ENCODE results near the gene ZCWPW1. TPM values are rescaled to one million over a fixed set of nuclear protein-coding genes. Genes with fewer than 3 reads are reported as not detected.

ZCWPW1 gene
- total RNA-seq, 1 experiment from 2014 or later = 3.4 TPM

GRCh38 chr7:100351657-100352058 lies 76.8 kb downstream of the ZCWPW1 start:
- DNase-seq = no peak
- Mint-ChIP-seq H3K27me3 (ENCODE audit: insufficient read depth, unreplicated experiment) (no peaks in the 10 kb centered on the region), H3K36me3 (ENCODE audit: insufficient read depth, unreplicated experiment) (peaks cover 91% of the 10 kb centered on the region), H3K9me3 (ENCODE audit: unreplicated experiment) (no peaks in the 10 kb centered on the region), H3K4me3 (ENCODE audit: unreplicated experiment) (no peak overlapping the region), H3K27ac (ENCODE audit: unreplicated experiment) (peak overlapping the region; percentile 71), H3K4me1 (ENCODE audit: low read depth, unreplicated experiment) (no peaks in the 10 kb centered on the region)
- intact Hi-C loops (cut with micrococcal nuclease; ENCODE audit: unreplicated experiment) = no loop called here
- BruUV-seq (replicated peaks) = no TSS peak
- ChIA-PET CTCF (no interaction called here), POLR2A (no interaction called here)
- peaks cover 13% of the 10 kb centered on the region for H3K36me3 ChIP-seq (ENCODE audit: control insufficient read depth, insufficient read depth, low read length)
- TF ChIP-seq CTCF (IDR thresholded peaks at IDR 0.05; ENCODE audit: insufficient read depth in 1 of 2, low read depth in 1 of 2, low read length in 1 of 2, severe bottlenecking in 1 of 2, unreplicated experiment in 1 of 2) = no peak
- H3K4me1 ChIP-seq = no peaks in the 10 kb centered on the region
- no peaks in the 10 kb centered on the region for H3K9me3 ChIP-seq
- H3K27me3 ChIP-seq (replicated peaks; ENCODE audit: control insufficient read depth, insufficient read depth, low read length) = no peaks in the 10 kb centered on the region
- H3K4me3 ChIP-seq (ENCODE audit: low read depth, low read length) = no peak overlapping the region

Other genes with a start within 250 kb of the ZCWPW1 start
- not detected in 2 replicates for gene PVRIG, start 208.8 kb downstream of the ZCWPW1 start, total RNA-seq (2022)
- not detected in 2 replicates for gene SPDYE3, start 121.0 kb downstream of the ZCWPW1 start, total RNA-seq (2022)
- gene PILRB, start 70.6 kb downstream of the ZCWPW1 start, total RNA-seq (2022) = 53.4 and 58.9 TPM in 2 replicates
- 0.68 TPM in 1 of 2 replicates, not detected in the other for gene PILRA, start 55.2 kb downstream of the ZCWPW1 start, total RNA-seq (2022)
- 41.0 and 43.3 TPM in 2 replicates for gene MEPCE, start 1.1 kb upstream of the ZCWPW1 start, total RNA-seq (2022)
- gene PPP1R35, start 7.8 kb upstream of the ZCWPW1 start, total RNA-seq (2022) = 38.3 and 39.5 TPM in 2 replicates
- 0.41 and 0.84 TPM in 2 replicates for gene SPACDR, start 35.6 kb upstream of the ZCWPW1 start, total RNA-seq (2022)
- gene TSC22D4, start 50.5 kb upstream of the ZCWPW1 start, total RNA-seq (2022) = 27.2 and 32.0 TPM in 2 replicates
- 1.3 and 1.7 TPM in 2 replicates for gene NYAP1, start 55.2 kb upstream of the ZCWPW1 start, total RNA-seq (2022)
- 58.5 and 60.7 TPM in 2 replicates for gene AGFG2, start 110.5 kb upstream of the ZCWPW1 start, total RNA-seq (2022)
- gene SAP25, start 145.2 kb upstream of the ZCWPW1 start, total RNA-seq (2022) = 1.9 and 2.0 TPM in 2 replicates
- gene LRCH4, start 157.4 kb upstream of the ZCWPW1 start, total RNA-seq (2022) = 69.5 and 71.4 TPM in 2 replicates
- gene FBXO24, start 157.6 kb upstream of the ZCWPW1 start, total RNA-seq (2022) = 1.4 and 1.5 TPM in 2 replicates
- 10.4 and 12.9 TPM in 2 replicates for gene PCOLCE, start 173.7 kb upstream of the ZCWPW1 start, total RNA-seq (2022)
- 24.6 and 24.7 TPM in 2 replicates for gene MOSPD3, start 183.8 kb upstream of the ZCWPW1 start, total RNA-seq (2022)
- gene TFR2, start 212.8 kb upstream of the ZCWPW1 start, total RNA-seq (2022) = 8.1 and 9.7 TPM in 2 replicates
- not detected in 2 replicates for gene ACTL6B, start 227.7 kb upstream of the ZCWPW1 start, total RNA-seq (2022)
- gene GNB2, start 245.0 kb upstream of the ZCWPW1 start, total RNA-seq (2022) = 200 and 216 TPM in 2 replicates